ENCODE results near the gene GRIK2. TPM values are rescaled to one million over a fixed set of nuclear protein-coding genes. Genes with fewer than 3 reads are reported as not detected.

GRIK2 gene
- total RNA-seq, 5 donors from 2014 or later (not counting 1 experiment from before 2014, with no cell fraction given): 0.15 to 0.19 TPM; not detected in 3

GRCh38 chr6:101824551-101825345 lies 431.2 kb downstream of the GRIK2 start:
- Histone ChIP-seq H3K36me3 (ENCODE audit: control insufficient read depth in 2 of 2, extremely low read depth in 1 of 2, insufficient read depth in 1 of 2, low read length in 1 of 2) (no peaks in the 10 kb centered on the region), H3K9me3 (no peaks in the 10 kb centered on the region), H3K27ac (ENCODE audit: low read length) (no peak overlapping the region), H3K27me3 (replicated peaks in 1 of 2; ENCODE audit: control insufficient read depth in 2 of 2, extremely low read depth in 1 of 2, insufficient read depth in 2 of 2, low read length in 1 of 2) (no peaks in the 10 kb centered on the region), H3K4me1 (ENCODE audit: control insufficient read depth in 1 of 2, extremely low read depth in 1 of 2, insufficient read depth in 2 of 2, low read length in 2 of 2) (no peaks in the 10 kb centered on the region), H3K4me3 (ENCODE audit: control insufficient read depth in 1 of 2, extremely low read depth in 1 of 2, low read length in 1 of 2) (no peak overlapping the region)
- Mint-ChIP-seq H3K4me1 (no peaks in the 10 kb centered on the region), H3K27ac (no peak overlapping the region), H3K27me3 (no peaks in the 10 kb centered on the region), H3K9me3 (peaks cover 13 to 23% (median 18%) of the 10 kb centered on the region in 3 donors), H3K4me3 (no peak overlapping the region), H3K36me3 (no peaks in the 10 kb centered on the region)
- POLR2A ChIA-PET: no interaction called here
- no peak for DNase-seq
- CTCF ChIA-PET: no interaction called here
- 100% methylated on average over 1 of the region's 5 CpGs for WGBS (ENCODE audit: insufficient coverage)
- no peak for ATAC-seq (replicated peaks in 1 of 4)

- Histone ChIP-seq H3K27ac (ENCODE audit: low read length) (no peak overlapping the region), H3K36me3 (ENCODE audit: control insufficient read depth in 2 of 2, extremely low read depth in 1 of 2, insufficient read depth in 1 of 2, low read length in 1 of 2) (no peaks in the 10 kb centered on the region), H3K4me3 (ENCODE audit: control insufficient read depth in 1 of 2, extremely low read depth in 1 of 2, low read length in 1 of 2) (no peak overlapping the region), H3K9me3 (no peaks in the 10 kb centered on the region), H3K4me1 (ENCODE audit: control insufficient read depth in 1 of 2, extremely low read depth in 1 of 2, insufficient read depth in 2 of 2, low read length in 2 of 2) (no peaks in the 10 kb centered on the region), H3K27me3 (replicated peaks in 1 of 2; ENCODE audit: control insufficient read depth in 2 of 2, extremely low read depth in 1 of 2, insufficient read depth in 2 of 2, low read length in 1 of 2) (no peaks in the 10 kb centered on the region)
- Mint-ChIP-seq H3K4me3 (no peak overlapping the region), H3K27ac (no peak overlapping the region), H3K9me3 (peaks cover 18 to 20% (median 19%) of the 10 kb centered on the region in 3 donors), H3K4me1 (no peaks in the 10 kb centered on the region), H3K27me3 (no peaks in the 10 kb centered on the region), H3K36me3 (no peaks in the 10 kb centered on the region)
- 96% methylated on average over 2 of the region's 2 CpGs for WGBS (ENCODE audit: insufficient coverage)
- ATAC-seq (replicated peaks in 1 of 4) (no peak), DNase-seq (no peak)
- CTCF ChIA-PET: no interaction called here
- POLR2A ChIA-PET: no interaction called here
Observed at GRCh38 chr6:101826269-101826668, 432.8 kb downstream of the GRIK2 start.

- POLR2A ChIA-PET: no interaction called here
- Mint-ChIP-seq H3K27ac (no peak overlapping the region), H3K27me3 (no peaks in the 10 kb centered on the region), H3K9me3 (peaks cover 18 to 21% (median 19%) of the 10 kb centered on the region in 3 donors), H3K4me1 (no peaks in the 10 kb centered on the region), H3K36me3 (no peaks in the 10 kb centered on the region), H3K4me3 (no peak overlapping the region)
- CTCF ChIA-PET: no interaction called here
- ATAC-seq (replicated peaks in 1 of 4) (no peak), DNase-seq (no peak)
- H3K36me3 ChIP-seq (ENCODE audit: control insufficient read depth in 2 of 2, extremely low read depth in 1 of 2, insufficient read depth in 1 of 2, low read length in 1 of 2): no peaks in the 10 kb centered on the region
- no peak overlapping the region for H3K4me3 ChIP-seq (ENCODE audit: control insufficient read depth in 1 of 2, extremely low read depth in 1 of 2, low read length in 1 of 2)
- H3K4me1 ChIP-seq (ENCODE audit: control insufficient read depth in 1 of 2, extremely low read depth in 1 of 2, insufficient read depth in 2 of 2, low read length in 2 of 2): no peaks in the 10 kb centered on the region
- H3K9me3 ChIP-seq: no peaks in the 10 kb centered on the region
- H3K27me3 ChIP-seq (replicated peaks in 1 of 2; ENCODE audit: control insufficient read depth in 2 of 2, extremely low read depth in 1 of 2, insufficient read depth in 2 of 2, low read length in 1 of 2): no peaks in the 10 kb centered on the region
- 72% methylated on average over 2 of the region's 3 CpGs for WGBS (ENCODE audit: insufficient coverage)
- H3K27ac ChIP-seq (ENCODE audit: low read length): no peak overlapping the region
Observed at GRCh38 chr6:101826678-101827077, 433.2 kb downstream of the GRIK2 start.

- POLR2A ChIA-PET: no interaction called here
Observed at GRCh38 chr6:101830501-101831031, 437.1 kb downstream of the GRIK2 start.

GRCh38 chr6:101832371-101832770 lies 438.9 kb downstream of the GRIK2 start:
- H3K27me3 ChIP-seq (replicated peaks in 1 of 2; ENCODE audit: control insufficient read depth in 2 of 2, extremely low read depth in 1 of 2, insufficient read depth in 2 of 2, low read length in 1 of 2): no peaks in the 10 kb centered on the region
- POLR2A ChIA-PET: no interaction called here
- H3K4me3 ChIP-seq (ENCODE audit: control insufficient read depth in 1 of 2, extremely low read depth in 1 of 2, low read length in 1 of 2): no peak overlapping the region
- Mint-ChIP-seq H3K27ac (no peak overlapping the region), H3K4me1 (no peaks in the 10 kb centered on the region), H3K27me3 (no peaks in the 10 kb centered on the region), H3K36me3 (no peaks in the 10 kb centered on the region), H3K9me3 (peaks cover 10 to 17% (median 16%) of the 10 kb centered on the region in 3 donors), H3K4me3 (no peak overlapping the region)
- no peak overlapping the region for H3K27ac ChIP-seq (ENCODE audit: low read length)
- ATAC-seq (replicated peaks in 1 of 4) (no peak), DNase-seq (no peak)
- H3K36me3 ChIP-seq (ENCODE audit: control insufficient read depth in 2 of 2, extremely low read depth in 1 of 2, insufficient read depth in 1 of 2, low read length in 1 of 2): no peaks in the 10 kb centered on the region
- no CpG with 5 or more reads among the region's 2 CpGs for WGBS (ENCODE audit: insufficient coverage)
- H3K4me1 ChIP-seq (ENCODE audit: control insufficient read depth in 1 of 2, extremely low read depth in 1 of 2, insufficient read depth in 2 of 2, low read length in 2 of 2): no peaks in the 10 kb centered on the region
- CTCF ChIA-PET: no interaction called here
- no peaks in the 10 kb centered on the region for H3K9me3 ChIP-seq

More at GRCh38 chr6:101830501-101831031, 437.1 kb downstream of the GRIK2 start:
- no peaks in the 10 kb centered on the region for H3K36me3 Mint-ChIP-seq
- H3K4me3 Mint-ChIP-seq: no peak overlapping the region
- Histone ChIP-seq H3K27ac (ENCODE audit: low read length) (no peak overlapping the region), H3K4me1 (ENCODE audit: control insufficient read depth in 1 of 2, extremely low read depth in 1 of 2, insufficient read depth in 2 of 2, low read length in 2 of 2) (no peaks in the 10 kb centered on the region), H3K27me3 (replicated peaks in 1 of 2; ENCODE audit: control insufficient read depth in 2 of 2, extremely low read depth in 1 of 2, insufficient read depth in 2 of 2, low read length in 1 of 2) (no peaks in the 10 kb centered on the region), H3K4me3 (ENCODE audit: control insufficient read depth in 1 of 2, extremely low read depth in 1 of 2, low read length in 1 of 2) (no peak overlapping the region), H3K36me3 (ENCODE audit: control insufficient read depth in 2 of 2, extremely low read depth in 1 of 2, insufficient read depth in 1 of 2, low read length in 1 of 2) (no peaks in the 10 kb centered on the region), H3K9me3 (no peaks in the 10 kb centered on the region)
- no peaks in the 10 kb centered on the region for H3K4me1 Mint-ChIP-seq
- DNase-seq (no peak), ATAC-seq (replicated peaks in 1 of 4) (no peak)
- no peaks in the 10 kb centered on the region for H3K27me3 Mint-ChIP-seq
- CTCF ChIA-PET: no interaction called here
- H3K9me3 Mint-ChIP-seq: peaks cover 15 to 20% (median 18%) of the 10 kb centered on the region in 3 donors
- no peak overlapping the region for H3K27ac Mint-ChIP-seq

GRCh38 chr6:101840100-101840499 lies 446.6 kb downstream of the GRIK2 start:
- Mint-ChIP-seq H3K27me3 (no peaks in the 10 kb centered on the region), H3K9me3 (peaks cover 3 to 6% (median 4%) of the 10 kb centered on the region in 3 donors), H3K4me3 (no peak overlapping the region), H3K4me1 (no peaks in the 10 kb centered on the region), H3K27ac (no peak overlapping the region), H3K36me3 (no peaks in the 10 kb centered on the region)
- no peaks in the 10 kb centered on the region for H3K9me3 ChIP-seq
- CTCF ChIA-PET: no interaction called here
- ATAC-seq (replicated peaks in 1 of 4) (no peak), DNase-seq (no peak)
- no peaks in the 10 kb centered on the region for H3K36me3 ChIP-seq (ENCODE audit: control insufficient read depth in 2 of 2, extremely low read depth in 1 of 2, insufficient read depth in 1 of 2, low read length in 1 of 2)
- H3K27me3 ChIP-seq (replicated peaks in 1 of 2; ENCODE audit: control insufficient read depth in 2 of 2, extremely low read depth in 1 of 2, insufficient read depth in 2 of 2, low read length in 1 of 2): no peaks in the 10 kb centered on the region
- no CpG with 5 or more reads among the region's 1 CpG for WGBS (ENCODE audit: insufficient coverage)
- H3K4me1 ChIP-seq (ENCODE audit: control insufficient read depth in 1 of 2, extremely low read depth in 1 of 2, insufficient read depth in 2 of 2, low read length in 2 of 2): peaks cover 0 to 3% of the 10 kb centered on the region in 2 experiments
- no peak overlapping the region for H3K4me3 ChIP-seq (ENCODE audit: control insufficient read depth in 1 of 2, extremely low read depth in 1 of 2, low read length in 1 of 2)
- POLR2A ChIA-PET: no interaction called here
- no peak overlapping the region for H3K27ac ChIP-seq (ENCODE audit: low read length)
